KMS-11 (cell line): ENCODE results near the gene SEMA3C.

Experiments used
- H2AFZ ChIP-seq: fragments of 200-600 bp; sonication (generic); 2 replicates; pipeline ENCODE4 v1.6.1; 2016; ENCODE audit warnings: antibody characterized with exemption, mixed run types, low read depth
- H3K27ac ChIP-seq: fragments of 200-600 bp; sonication (generic); 2 replicates; pipeline ENCODE4 v1.6.1; 2016; ENCODE audit warnings: mild to moderate bottlenecking, mixed run types
- H3K27me3 ChIP-seq: fragments of 200-600 bp; sonication (generic); 2 replicates; pipeline ENCODE4 v1.6.1; 2017; ENCODE audit warnings: mild to moderate bottlenecking, low read depth, mixed run types, moderate library complexity; ENCODE audit not compliant: insufficient read depth
- H3K36me3 ChIP-seq: fragments of 200-600 bp; sonication (generic); 2 replicates; pipeline ENCODE4 v1.6.1; 2017; ENCODE audit warnings: mild to moderate bottlenecking, mixed run types; ENCODE audit not compliant: insufficient read depth
- H3K4me1 ChIP-seq: fragments of 200-600 bp; sonication (generic); 2 replicates; pipeline ENCODE4 v1.6.1; 2016; ENCODE audit warnings: mild to moderate bottlenecking, low read depth, mixed run types; ENCODE audit not compliant: poor library complexity, severe bottlenecking
- H3K4me2 ChIP-seq: fragments of 200-600 bp; sonication (generic); 2 replicates; pipeline ENCODE4 v1.7.0; 2016; ENCODE audit warnings: mild to moderate bottlenecking, mixed run types
- H3K4me3 ChIP-seq: fragments of 200-600 bp; sonication (generic); IDR thresholded peaks from 2 replicates; pipeline ENCODE4 v1.6.1; 2017; ENCODE audit warnings: low read depth, low read length, mixed read lengths; ENCODE audit not compliant: insufficient read depth
- H3K79me2 ChIP-seq: fragments of 200-600 bp; sonication (generic); 2 replicates; pipeline ENCODE4 v1.6.1; 2016; ENCODE audit warnings: low read depth, mixed run types; ENCODE audit not compliant: insufficient read depth
- H3K9ac ChIP-seq: fragments of 200-600 bp; sonication (generic); 2 replicates; pipeline ENCODE4 v1.6.1; 2016; ENCODE audit warnings: mild to moderate bottlenecking, mixed run types
- H4K20me1 ChIP-seq: fragments of 200-600 bp; sonication (generic); 2 replicates; pipeline ENCODE4 v1.6.1; 2016; ENCODE audit warnings: mild to moderate bottlenecking, mixed run types; ENCODE audit not compliant: insufficient read depth
- TF ChIP-seq, protein P1 (sequence below): fragments of 200-600 bp; sonication (generic); conservative IDR thresholded peaks from 2 replicates; pipeline ENCODE4 v1.6.1; 2017; ENCODE audit warnings: low read depth, mild to moderate bottlenecking, antibody characterized with exemption, low read length, moderate library complexity, mixed read lengths

The SEMA3C gene

GRCh38 chr7:80794631-80795573 lies 123.9 kb downstream of the SEMA3C start:
- H2AFZ ChIP-seq = no peak overlapping the region
- no peak overlapping the region for H3K4me2 ChIP-seq
- H3K9ac ChIP-seq = no peak overlapping the region
- no peaks in the 10 kb centered on the region for H3K27me3 ChIP-seq
- H3K4me1 ChIP-seq = no peaks in the 10 kb centered on the region
- TF ChIP-seq, protein P1, sequence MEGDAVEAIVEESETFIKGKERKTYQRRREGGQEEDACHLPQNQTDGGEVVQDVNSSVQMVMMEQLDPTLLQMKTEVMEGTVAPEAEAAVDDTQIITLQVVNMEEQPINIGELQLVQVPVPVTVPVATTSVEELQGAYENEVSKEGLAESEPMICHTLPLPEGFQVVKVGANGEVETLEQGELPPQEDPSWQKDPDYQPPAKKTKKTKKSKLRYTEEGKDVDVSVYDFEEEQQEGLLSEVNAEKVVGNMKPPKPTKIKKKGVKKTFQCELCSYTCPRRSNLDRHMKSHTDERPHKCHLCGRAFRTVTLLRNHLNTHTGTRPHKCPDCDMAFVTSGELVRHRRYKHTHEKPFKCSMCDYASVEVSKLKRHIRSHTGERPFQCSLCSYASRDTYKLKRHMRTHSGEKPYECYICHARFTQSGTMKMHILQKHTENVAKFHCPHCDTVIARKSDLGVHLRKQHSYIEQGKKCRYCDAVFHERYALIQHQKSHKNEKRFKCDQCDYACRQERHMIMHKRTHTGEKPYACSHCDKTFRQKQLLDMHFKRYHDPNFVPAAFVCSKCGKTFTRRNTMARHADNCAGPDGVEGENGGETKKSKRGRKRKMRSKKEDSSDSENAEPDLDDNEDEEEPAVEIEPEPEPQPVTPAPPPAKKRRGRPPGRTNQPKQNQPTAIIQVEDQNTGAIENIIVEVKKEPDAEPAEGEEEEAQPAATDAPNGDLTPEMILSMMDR = no peak
- no peak overlapping the region for H3K4me3 ChIP-seq
- H4K20me1 ChIP-seq = no peaks in the 10 kb centered on the region
- no peak overlapping the region for H3K27ac ChIP-seq
- H3K79me2 ChIP-seq = no peaks in the 10 kb centered on the region
- no peaks in the 10 kb centered on the region for H3K36me3 ChIP-seq

DNA sequence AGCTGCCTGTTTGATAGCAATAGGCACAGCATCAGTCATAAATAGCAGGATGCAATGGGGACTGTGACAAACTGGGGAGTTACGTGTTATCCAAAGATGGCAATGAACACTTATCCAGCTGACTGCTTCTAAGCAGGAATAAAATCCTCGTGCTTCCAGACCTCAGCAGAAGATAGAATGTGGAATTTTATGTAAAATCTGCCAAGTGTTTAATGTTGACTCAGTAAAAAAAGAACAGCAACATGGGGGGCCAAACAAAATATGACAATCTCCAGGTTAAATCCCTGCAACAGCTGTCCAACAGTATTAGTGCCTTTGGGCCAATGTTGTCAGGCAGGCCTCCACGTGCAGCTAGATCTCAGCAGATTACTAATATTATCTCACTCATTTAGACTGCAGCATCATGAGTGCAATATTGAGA lies 127.3 kb downstream of the SEMA3C start:
- Histone ChIP-seq H3K4me1 (no peaks in the 10 kb centered on the region), H4K20me1 (no peaks in the 10 kb centered on the region), H3K4me2 (no peak overlapping the region), H3K36me3 (no peaks in the 10 kb centered on the region), H2AFZ (no peak overlapping the region), H3K27me3 (no peaks in the 10 kb centered on the region), H3K4me3 (no peak overlapping the region), H3K9ac (no peak overlapping the region), H3K27ac (no peak overlapping the region), H3K79me2 (no peaks in the 10 kb centered on the region)
- TF ChIP-seq, protein P1 = no peak

- TF ChIP-seq, protein P1 = no peak
- H3K79me2 ChIP-seq = no peaks in the 10 kb centered on the region
- H3K4me1 ChIP-seq = no peaks in the 10 kb centered on the region
- H2AFZ ChIP-seq = no peak overlapping the region
- no peak overlapping the region for H3K4me2 ChIP-seq
- no peak overlapping the region for H3K9ac ChIP-seq
- no peaks in the 10 kb centered on the region for H4K20me1 ChIP-seq
- H3K36me3 ChIP-seq = no peaks in the 10 kb centered on the region
- no peaks in the 10 kb centered on the region for H3K27me3 ChIP-seq
- H3K4me3 ChIP-seq = no peak overlapping the region
- H3K27ac ChIP-seq = no peak overlapping the region
These were observed 128.0 kb downstream of the SEMA3C start for GRCh38 chr7:80790877-80791276.

DNA sequence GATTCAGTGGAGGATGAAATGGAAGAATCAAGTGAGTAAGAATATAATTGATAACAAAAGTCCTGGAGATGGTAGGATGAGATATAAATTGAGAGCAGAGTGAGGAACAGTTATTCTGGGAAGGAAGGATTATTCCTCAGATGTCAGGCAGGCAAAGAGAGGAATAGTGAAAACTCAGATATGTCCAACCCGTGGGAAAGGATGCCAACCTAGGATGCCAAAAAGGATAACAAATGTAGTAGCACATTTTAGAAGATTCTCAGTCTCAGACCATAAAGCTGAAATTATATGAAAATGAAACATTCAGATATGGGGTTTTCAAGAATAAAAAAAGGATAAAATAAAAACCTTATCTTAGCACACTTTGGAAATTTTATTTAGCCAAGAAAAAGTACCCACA lies 131.1 kb downstream of the SEMA3C start:
- H2AFZ ChIP-seq = no peak overlapping the region
- no peak overlapping the region for H3K9ac ChIP-seq
- no peaks in the 10 kb centered on the region for H3K27me3 ChIP-seq
- H4K20me1 ChIP-seq = no peaks in the 10 kb centered on the region
- TF ChIP-seq, protein P1 = no peak
- H3K4me2 ChIP-seq = no peak overlapping the region
- H3K36me3 ChIP-seq = no peaks in the 10 kb centered on the region
- no peaks in the 10 kb centered on the region for H3K79me2 ChIP-seq
- no peak overlapping the region for H3K27ac ChIP-seq
- no peak overlapping the region for H3K4me3 ChIP-seq
- no peaks in the 10 kb centered on the region for H3K4me1 ChIP-seq
